HG02571 (cell line): ENCODE measurements around the gene GMEB2.
"Not testable (repeated sequence)": the region's sequence is repeated elsewhere in the genome, so short reads cannot be mapped to it uniquely, and the experiment has no call there.

Experiments
- ATAC-seq: cut with Tn5 transposase; IDR thresholded peaks from one replicate; pipeline ENCODE4 v1.9.1; 2021; ENCODE audit warnings: mild to moderate bottlenecking, moderate library complexity; ENCODE audit not compliant: unreplicated experiment

The GMEB2 gene

DNA sequence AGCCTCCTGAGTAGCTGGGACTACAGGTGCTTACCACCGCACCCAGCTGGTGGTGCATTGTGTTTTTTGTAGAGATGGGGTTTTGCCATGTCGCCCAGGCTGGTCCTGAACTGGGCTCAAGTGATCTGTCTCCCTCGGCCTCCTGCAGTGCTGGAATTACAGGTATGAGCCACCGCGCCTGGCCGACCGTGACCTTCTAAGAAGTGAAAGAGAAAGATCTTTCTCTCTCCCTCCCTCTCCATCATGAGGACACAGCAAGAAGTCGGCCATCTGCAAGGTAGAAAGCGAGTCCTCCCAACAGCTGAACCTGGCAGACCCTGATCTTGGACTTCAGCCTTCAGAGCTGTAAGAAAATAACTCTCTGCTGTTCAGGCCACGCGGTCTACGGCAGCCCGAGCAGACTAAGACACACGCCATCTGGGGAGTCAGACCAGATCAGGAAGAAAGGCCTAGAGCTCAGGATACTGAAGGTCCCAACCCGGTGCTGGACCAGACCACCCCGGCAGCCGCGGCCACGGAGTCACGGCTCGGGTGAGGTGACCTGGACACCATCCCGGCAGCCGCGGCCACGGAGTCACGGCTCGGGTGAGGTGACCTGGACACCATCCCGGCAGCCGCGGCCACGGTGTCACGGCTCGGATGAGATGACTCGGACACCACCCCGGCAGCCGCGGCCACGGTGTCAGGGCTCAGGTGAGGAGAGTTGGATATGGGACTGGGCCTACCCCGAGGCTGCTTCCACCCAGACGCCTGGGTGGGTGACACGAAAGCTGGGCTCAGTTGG is 9.6 kb downstream of the GMEB2 start:
- ATAC-seq = no peak

DNA sequence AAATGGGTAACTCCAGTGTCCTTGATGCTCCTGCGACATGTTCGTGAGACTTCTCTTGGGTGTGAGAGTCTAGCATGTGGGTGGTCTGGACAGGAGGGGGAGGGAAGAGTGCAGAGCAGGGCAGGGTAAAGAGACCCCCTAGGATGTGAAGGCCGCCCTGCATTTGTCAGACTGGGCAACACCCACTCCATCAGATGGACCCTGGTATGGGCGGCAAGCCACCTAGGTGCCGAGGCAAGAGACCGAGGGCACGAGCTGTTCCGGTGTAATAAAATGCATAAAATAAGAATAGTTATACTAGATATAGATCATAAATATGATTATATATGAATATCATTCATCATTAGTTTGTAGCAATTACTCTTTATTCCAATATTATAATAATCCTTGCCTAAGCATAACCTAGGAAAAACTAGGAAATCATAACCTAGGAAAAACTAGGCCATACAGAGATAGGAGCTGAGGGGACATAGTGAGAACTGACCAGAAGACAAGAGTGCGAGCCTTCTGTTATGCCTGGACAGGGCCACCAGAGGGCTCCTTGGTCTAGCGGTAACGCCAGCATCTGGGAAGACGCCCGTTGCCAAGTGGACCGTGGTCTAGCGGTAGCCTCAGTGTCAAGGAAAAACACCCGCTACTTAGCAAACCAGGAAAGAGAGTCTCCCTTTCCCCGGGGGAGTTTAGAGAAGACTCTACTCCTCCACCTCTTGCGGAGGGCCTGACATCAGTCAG is 12.9 kb downstream of the GMEB2 start:
- not testable (repeated sequence) for ATAC-seq

DNA sequence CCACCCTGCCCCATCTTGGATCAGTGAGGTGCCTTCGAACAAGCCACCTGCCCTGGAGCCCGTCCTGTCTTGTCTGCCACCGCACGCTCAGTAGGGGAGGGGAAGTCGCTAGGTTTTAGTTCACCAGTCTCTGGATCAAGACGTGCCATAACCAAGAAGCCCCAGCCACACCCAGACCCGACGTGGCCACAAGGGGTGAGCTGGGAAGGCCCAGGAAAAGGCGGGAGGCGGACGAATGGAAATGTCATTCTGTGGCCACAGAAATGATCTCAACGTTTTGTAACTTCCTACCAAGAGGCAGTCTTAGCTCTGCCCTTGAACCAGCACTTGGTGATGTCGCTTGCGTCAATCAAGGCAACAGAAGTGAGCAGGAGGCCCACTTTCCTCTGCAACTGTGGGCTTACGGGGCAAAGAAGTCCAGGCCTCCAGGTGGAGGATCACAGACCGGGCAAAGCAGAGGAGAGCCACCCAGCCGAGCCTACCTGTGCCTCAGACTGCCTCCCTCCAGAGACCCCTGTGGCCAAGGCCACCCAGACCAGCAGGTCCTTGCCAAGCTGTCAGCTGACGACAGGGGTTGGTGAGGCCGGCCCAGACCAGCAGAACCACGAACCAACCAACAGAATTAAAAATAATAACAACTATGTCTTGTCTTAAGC is 14.5 kb downstream of the GMEB2 start:
- no peak for ATAC-seq

DNA sequence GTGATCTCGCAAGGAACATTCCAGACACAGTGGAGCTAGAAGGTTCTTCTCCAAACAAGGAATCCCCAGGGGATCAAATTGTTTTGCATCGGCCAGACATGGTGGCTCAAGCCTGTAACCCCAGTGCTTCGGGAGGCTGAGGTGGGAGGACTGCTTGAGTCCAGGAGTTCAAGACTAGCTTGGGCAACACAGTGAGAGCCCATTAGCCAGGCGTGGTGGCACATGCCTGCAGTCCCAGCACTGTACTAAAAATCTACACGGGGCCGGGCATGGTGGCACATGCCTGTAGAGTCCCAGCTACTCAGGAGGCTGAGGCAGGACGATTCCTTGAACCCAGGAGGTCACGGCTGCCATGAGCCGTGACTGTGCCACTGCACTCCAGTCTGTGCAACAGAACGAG is 15.3 kb downstream of the GMEB2 start:
- ATAC-seq = no peak

DNA sequence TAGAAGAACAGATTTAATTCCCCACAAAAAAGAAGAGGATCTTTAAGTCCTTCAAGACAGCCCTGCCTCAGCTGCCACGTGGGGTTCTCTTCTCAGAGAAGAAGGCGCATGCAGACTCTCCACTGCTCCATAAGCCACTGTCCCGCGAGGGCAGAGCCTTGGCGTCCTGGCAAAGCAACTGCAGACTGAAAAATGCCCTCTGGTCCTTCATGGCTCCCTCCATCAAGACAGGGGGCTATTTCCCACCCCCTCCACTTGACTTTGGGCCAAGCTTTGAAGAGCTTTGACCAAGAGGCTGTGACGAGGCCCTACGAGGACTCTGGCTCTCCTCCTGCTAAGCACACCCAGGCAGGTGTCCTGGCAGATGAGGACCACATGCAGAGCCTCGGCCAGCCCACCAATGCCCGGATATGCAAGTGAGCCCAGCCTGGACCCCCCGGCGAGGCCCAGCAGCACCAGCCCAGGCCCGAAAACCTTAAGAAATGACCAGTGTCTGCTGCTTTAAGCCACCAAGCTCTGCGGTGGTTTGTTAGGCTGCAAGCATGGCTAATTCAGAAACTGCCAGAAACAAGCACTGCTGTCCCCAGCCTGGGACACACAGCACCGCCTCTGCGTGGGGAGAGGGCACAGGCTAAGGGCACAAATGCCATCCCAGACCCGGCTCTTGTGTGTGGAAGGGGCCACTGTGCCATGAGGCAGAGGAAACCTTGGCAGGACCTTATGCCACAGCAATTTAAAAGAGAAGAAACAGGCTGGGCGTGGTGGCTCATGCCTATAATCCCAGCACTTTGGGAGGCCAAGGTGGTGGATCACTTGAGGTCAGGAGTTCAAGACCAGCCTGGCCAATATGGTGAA is 16.1 kb downstream of the GMEB2 start:
- ATAC-seq = no peak

DNA sequence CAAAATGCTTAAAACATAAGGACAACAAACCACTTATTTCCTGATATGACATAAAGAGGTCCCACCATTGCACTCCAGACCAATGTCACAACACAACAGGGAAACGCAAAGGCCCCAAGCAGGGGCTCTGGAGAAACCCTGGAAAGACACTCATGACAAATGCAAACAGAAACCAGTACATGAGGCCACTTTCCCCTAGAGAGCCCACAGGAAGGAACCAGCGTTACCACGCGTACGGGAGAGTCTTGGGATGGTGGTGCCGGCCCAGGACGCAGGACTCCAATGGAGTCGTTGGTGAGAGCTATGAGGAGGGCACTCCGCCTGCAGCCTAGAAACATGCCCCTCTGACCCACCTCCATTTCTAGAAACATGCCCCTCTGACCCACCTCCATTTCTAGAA is 20.2 kb downstream of the GMEB2 start:
- no peak for ATAC-seq

DNA sequence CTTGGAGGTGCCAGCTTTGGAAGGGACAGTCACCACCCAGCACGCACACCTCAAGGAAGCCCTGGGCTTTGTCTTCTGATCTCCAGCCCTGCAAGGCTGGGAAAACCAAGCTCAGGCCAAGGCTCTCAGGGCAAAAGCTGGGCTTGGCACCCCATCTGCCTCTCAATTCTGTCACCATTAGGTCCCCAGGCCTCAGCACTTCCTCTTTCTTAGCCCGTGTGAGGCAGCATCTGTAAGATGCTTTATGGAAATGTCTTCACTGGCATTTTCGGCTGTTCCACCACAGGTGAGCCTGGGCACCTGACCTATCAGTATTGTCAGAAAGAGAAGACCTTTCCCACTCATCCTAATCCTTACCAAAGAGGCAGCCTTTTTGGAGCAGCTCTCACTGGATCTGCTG is 24.6 kb downstream of the GMEB2 start:
- no peak for ATAC-seq

DNA sequence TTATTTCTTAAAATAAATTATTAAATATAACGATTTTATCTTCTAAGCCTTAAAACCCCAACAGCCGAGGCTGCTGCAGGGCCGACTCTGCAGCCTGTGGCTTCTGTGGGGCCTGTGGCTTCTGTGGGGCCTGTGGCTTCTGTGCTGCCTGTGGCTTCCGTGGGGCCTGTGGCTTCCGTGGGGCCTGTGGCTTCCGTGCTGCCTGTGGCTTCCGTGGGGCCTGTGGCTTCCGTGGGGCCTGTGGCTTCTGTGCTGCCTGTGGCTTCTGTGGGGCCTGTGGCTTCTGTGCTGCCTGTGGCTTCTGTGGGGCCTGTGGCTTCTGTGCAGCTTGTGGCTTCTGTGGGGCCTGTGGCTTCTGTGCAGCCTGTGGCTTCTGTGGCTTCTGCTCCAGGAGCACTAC is 25.2 kb downstream of the GMEB2 start:
- ATAC-seq = not testable (repeated sequence)

DNA sequence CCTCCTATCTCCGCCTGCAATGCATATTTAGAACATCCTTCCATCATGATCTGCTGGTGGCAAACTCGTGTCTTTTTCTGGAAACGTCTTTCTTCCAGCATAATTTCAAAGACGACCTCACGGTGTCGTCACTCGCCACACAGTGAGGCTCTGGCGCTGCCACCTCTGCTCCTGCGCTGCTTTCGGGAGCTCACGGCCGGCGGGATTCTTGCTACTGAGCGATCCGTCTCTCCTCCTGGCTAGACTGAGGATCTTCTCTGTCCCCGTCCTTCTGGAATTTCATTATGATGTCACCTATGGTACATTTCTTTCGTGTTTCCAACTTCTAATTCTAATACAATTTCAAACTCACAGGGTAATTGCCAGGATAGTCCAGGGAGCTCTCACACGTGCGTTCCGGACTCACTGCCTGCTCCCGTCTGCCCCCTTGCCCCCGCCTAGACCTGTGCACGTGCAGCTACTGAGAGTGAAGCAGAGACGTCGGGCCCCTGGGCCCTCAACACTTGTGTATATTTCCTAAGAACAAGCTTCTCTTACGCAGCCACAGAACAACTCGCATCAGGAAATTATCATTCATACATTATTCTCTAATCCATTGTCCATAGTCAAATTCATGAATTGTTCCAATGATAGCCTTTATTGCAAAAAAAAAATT is 27.4 kb downstream of the GMEB2 start:
- no peak for ATAC-seq

DNA sequence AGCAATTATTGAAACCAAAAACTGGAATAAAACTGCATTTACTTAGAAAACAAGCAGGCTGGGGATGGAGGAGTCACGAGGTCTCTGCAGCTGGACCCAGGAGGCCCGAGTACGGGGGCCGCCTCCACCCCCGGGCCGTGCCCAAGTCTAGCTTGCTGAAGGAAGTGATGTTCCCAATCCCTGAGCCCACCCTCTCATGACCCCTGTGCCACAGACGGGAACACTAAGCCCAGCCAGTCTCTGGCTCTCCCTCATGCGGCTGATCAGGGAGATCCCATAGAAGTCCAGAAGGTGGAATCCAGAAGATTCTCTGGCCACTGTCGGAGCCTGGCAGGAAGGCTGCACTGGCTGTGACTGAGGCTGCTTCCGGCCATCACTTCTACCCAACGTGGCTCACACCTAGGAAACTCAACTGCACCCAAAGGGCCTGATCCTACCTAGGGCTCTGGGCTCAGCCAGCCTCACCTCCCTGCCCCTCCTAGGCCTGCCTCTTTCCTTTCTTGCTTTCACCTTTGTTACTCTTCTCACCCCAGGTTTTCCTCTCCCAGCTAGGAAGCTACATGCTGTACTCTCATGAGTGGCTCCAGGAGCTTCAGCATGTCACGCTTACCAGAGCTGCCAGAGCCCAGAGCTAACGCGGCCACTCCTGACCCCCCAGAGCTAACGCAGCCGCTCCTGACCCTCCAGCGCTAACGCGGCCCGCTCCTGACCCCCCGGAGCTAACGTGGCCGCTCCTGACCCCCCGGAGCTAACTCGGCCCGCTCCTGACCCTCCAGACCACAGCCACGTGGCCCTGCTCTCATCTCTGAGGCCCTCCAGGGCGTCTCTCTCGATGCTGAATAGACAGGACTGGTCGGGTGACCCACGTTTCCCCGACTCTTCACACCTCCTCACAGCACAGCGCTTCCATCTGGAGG is 28.2 kb downstream of the GMEB2 start:
- ATAC-seq = no peak

DNA sequence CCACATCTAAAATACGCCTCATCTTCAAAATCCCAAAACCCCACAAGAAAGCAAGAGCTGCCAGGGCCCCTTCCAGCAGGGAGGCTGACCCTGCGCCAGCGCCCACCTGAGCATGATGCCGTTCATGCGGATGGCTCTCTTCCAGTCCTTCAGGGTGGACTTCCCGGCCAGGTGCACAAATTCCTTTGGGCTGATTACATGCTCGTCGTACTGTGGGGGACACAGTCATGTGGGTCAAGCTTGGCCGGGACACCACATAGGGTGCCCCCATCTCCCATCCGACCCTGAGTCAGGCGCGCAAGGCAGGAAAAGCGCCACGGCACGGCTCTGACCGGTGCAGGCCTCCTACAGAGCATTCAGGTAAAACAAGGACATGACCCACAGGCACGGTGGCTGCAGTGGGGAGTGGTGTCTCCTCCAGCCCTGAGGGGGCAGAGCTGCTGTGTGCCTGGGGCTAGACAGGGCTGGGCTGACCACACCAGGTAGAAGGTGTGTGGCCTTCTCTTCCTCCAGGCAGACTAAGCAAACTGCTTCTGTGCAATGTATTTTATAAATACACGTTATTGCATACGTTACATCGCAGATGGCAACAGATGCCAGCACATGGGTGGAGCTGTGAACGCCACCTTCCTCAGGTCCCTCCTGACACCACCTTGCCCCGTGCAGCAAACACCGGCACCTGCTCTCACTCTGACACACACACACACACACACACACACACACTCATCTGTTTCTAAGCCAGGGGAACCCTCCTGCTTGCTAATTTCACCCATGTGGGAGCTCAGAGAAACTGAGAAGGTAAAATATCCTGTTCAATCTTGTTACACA is 29.0 kb downstream of the GMEB2 start:
- no peak for ATAC-seq

DNA sequence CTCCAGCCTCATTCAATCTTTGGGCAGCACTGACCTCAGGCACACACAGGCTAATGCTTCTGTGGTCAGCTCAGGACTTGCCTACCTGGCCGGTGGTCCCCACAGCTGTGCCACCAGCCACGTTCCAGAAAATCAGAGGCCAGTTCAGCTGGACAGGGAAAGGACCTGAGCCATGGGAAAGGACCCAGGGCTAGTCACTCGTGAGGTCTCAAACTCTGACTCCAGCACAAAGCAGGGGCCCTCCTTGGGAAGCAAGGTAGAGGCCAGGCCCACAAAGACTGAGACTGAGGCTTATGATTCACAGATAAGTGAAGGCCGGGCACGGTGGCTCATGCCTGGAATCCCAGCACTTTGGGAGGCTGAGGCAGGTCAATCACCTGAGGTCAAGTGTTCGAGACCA is 30.5 kb downstream of the GMEB2 start:
- ATAC-seq = no peak

DNA sequence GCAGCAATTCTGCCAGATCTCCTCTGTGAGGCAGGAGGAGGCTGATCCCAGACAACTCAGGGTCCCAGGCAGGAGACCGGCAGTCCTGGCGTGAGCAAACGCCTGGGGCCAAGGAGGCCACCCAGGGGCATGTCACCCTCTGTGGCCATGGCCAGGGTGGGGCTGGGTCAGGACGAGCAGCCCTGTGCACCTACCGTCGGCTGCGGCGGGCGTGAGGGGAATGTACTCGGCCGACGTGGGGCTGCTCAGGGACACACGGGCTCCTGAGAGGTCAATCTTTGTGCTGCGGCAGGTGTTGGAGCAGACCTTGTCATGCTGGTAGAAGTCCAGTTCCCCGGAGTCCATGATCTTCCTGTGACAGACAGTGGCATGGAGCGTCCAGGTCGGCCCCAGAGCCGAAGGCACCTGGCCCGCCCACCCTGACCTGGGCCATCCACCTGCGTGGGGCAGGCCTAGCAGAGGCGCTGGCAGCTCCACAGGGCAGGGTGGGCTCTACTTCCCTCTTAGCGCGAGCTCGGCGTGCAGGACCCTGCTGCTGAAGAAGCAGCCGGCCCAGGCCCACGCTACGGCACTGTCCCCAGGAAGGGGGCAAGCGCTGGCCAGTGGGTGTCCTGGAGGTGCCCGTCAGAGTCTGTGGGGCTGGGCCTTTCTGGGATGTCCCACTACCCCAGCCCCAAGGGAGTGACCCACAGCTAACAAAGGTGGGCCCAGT is 31.3 kb downstream of the GMEB2 start:
- ATAC-seq = no peak

DNA sequence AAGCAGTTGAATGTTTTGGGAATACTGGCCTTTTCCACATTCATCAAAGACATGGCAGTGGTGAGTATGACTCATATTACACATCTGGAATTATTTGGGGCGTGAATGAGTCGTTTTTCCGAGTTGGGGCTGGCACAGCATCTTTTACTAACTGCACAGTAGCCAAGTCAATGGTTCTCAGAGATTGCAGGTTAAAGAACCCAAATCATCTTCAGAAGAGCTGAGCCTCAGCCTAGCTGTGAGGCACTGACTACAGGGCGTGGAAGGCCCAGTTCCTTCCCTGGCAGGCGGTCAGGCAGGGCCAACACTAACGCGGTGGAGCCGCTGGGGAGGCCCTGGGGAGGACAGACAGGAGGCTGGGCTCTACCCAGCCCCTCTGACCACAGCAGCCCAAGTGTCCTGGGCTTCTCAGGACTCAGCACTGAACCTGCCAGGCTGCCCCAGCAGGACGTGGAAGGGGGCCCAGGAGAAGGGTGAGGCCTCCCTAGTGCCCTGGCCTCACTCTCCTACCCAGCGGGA is 32.8 kb downstream of the GMEB2 start:
- ATAC-seq = no peak

DNA sequence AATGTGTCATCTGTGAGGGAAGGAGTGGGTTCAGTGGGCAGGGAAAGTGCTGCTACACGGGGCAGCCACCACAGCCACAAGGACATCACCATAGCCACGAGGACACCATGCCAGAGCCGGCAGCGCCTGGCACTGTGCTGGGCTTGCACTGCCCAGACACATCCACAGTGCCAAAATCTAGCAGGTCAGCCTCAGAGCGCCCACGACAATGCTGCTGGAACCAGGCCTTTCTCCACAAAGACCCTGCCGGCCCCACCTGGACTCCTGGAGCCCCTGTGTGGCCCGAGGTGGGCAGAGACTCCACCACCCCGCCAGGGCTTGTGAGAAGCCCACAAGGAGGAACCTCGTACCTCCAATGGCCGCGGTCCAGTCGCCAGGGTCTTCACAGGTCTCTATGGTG is 34.2 kb downstream of the GMEB2 start:
- ATAC-seq = no peak

DNA sequence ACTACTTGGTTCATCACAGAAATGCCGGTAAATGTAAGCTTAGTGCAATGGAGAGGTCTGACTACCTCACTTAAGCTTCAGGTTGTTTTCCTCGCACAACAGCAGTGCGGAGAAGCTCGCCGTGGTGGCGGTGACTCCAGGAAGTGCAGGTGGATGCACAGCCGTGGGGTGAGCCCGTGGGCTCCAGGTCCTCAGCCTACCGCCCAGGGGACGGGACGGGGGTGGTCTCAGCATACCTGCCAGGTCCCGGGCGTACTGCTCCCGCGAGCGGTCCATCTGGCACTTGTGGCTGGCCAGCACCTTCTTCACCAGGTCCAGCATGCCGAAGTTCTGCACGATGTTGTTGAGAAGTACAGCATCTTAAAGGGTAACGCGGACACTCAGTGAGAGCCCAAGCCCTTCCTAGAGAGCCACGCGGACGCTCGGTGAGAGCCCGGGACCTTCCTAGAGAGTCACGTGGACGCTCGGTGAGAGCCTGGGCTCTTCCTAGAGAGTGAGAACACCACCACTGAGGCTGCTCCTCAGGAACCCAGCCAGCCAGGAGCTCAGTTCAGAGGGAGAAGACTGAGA is 35.0 kb downstream of the GMEB2 start:
- no peak for ATAC-seq

DNA sequence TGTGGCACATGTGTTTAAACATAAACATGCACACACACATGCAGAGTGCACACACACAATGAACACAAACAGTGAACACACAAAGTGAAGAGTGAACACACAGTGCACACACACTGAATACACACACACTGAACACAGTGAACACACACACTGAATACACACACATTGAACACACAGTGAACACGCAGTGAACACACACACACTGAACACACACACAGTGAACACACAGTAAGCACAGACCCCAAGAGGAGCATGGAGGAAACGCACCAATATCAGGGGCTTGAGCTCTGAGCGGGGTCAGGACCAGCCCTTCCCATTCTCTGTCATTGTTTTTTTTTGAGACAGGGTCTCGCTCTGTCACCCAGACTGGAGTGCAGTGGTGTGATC is 35.8 kb downstream of the GMEB2 start:
- no peak for ATAC-seq
